ENCODE results near the gene PSMA7.
"Not testable (repeated sequence)": the region's sequence is repeated elsewhere in the genome, so short reads cannot be mapped to it uniquely, and the experiment has no call there.

Gene PSMA7

GRCh38 chr20:62118113-62119043 is 24.8 kb downstream of the PSMA7 start:
- no peak for DNase-seq

GRCh38 chr20:62117658-62118057 is 25.5 kb downstream of the PSMA7 start:
- DNase-seq = no peak

- DNase-seq = no peak
Measured at GRCh38 chr20:62117362-62117646, 25.9 kb downstream of the PSMA7 start.

- DNase-seq = no peak
Measured at GRCh38 chr20:62116558-62117361, 26.4 kb downstream of the PSMA7 start.

GRCh38 chr20:62115800-62116407 is 27.3 kb downstream of the PSMA7 start:
- not testable (repeated sequence) for DNase-seq

GRCh38 chr20:62114894-62115293 is 28.3 kb downstream of the PSMA7 start:
- no peak for DNase-seq

GRCh38 chr20:62112368-62112767 is 30.8 kb downstream of the PSMA7 start:
- no peak for DNase-seq

GRCh38 chr20:62111148-62111547 is 32.0 kb downstream of the PSMA7 start:
- DNase-seq = no peak

GRCh38 chr20:62105592-62105991 is 37.6 kb downstream of the PSMA7 start:
- no peak for DNase-seq

GRCh38 chr20:62104791-62105345 is 38.3 kb downstream of the PSMA7 start:
- DNase-seq = peak; percentile 12

- DNase-seq = no peak
Measured at GRCh38 chr20:62104234-62104789, 38.9 kb downstream of the PSMA7 start.

- DNase-seq = no peak
Measured at GRCh38 chr20:62103508-62104233, 39.5 kb downstream of the PSMA7 start.

- DNase-seq = no peak
Measured at GRCh38 chr20:62101078-62101477, 42.1 kb downstream of the PSMA7 start.

- no peak for DNase-seq
Measured at GRCh38 chr20:62097881-62098407, 45.2 kb downstream of the PSMA7 start.

- DNase-seq = no peak
Measured at GRCh38 chr20:62096421-62097380, 46.5 kb downstream of the PSMA7 start.

- no peak for DNase-seq
Measured at GRCh38 chr20:62089393-62089792, 53.8 kb downstream of the PSMA7 start.

GRCh38 chr20:62088258-62089127 is 54.7 kb downstream of the PSMA7 start:
- DNase-seq = peak; percentile 96

- no peak for DNase-seq
Measured at GRCh38 chr20:62087632-62088031, 55.6 kb downstream of the PSMA7 start.

- DNase-seq = no peak
Measured at GRCh38 chr20:62087227-62087626, 56.0 kb downstream of the PSMA7 start.
